Endothelial cell of umbilical vein (primary cell): ENCODE data around the gene PRDM16. TPM values are rescaled to one million over a fixed set of nuclear protein-coding genes. Genes with fewer than 3 reads are reported as not detected.

Source experiments
- BruUV-seq: library from RNA; stranded (reverse); fragments of 400-500 nt; replicated peaks from 2 replicates; lab custom pipeline; 2021; lab: Mats Ljungman, UMichigan
- CTCF ChIA-PET: fragments of 300-600, 350-600 bp; sonication (Branson Sonifier 250); formaldehyde crosslinking; loops from one replicate; lab custom pipeline; 2021; ENCODE audit warnings: antibody characterized with exemption, inconsistent platforms; lab: Charles Lee
- POLR2A ChIA-PET: fragments of 300-600, 350-600 bp; sonication (Branson Sonifier 250); formaldehyde crosslinking; loops from one replicate; lab custom pipeline; 2021; ENCODE audit warnings: antibody characterized with exemption, inconsistent platforms; lab: Charles Lee
- DNase-seq: peaks from one replicate; pipeline ENCODE4 v3.0.0-alpha.2; 2011; ENCODE audit warnings: low read depth, low spot score
- FAIRE-seq: peaks from 2 replicates; lab custom pipeline; 2011; peaks lifted over from hg19 to GRCh38; lab: Jason Lieb, UNC
- H2AFZ ChIP-seq: 2 replicates; pipeline ENCODE4 v1.6.0; 2012; ENCODE audit warnings: low read depth, low read length, control low read depth, inconsistent platforms
- H3K27ac ChIP-seq: 2 replicates; pipeline ENCODE4 v1.5.1; 2011; ENCODE audit warnings: low read depth, mild to moderate bottlenecking, control low read depth, low read length, moderate library complexity; ENCODE audit not compliant: insufficient read depth
- H3K27me3 ChIP-seq, 2 experiments: 2 replicates each; pipeline versions ENCODE4 v1.6.0 to v1.6.1; 2011; ENCODE audit warnings: low read length in 2 of 2, mixed read lengths in 1 of 2; ENCODE audit not compliant: control insufficient read depth in 2 of 2, insufficient read depth in 2 of 2
- H3K36me3 ChIP-seq, 2 experiments: 2 replicates in 1 of 2; 3 replicates in 1 of 2; pipeline ENCODE4 v1.5.1; 2011; ENCODE audit warnings: low read length in 2 of 2, mild to moderate bottlenecking in 1 of 2, moderate library complexity in 1 of 2; ENCODE audit not compliant: control insufficient read depth in 2 of 2, insufficient read depth in 2 of 2; ENCODE audit errors: extremely low read depth in 1 of 2
- H3K4me1 ChIP-seq: 3 replicates; pipeline ENCODE4 v1.5.1; 2011; ENCODE audit warnings: mild to moderate bottlenecking, low read length; ENCODE audit not compliant: control insufficient read depth, insufficient read depth; ENCODE audit errors: extremely low read depth
- H3K4me2 ChIP-seq: 2 replicates; pipeline ENCODE4 v1.6.1; 2011; ENCODE audit warnings: low read length, control low read depth, mixed read lengths; ENCODE audit not compliant: insufficient read depth
- H3K4me3 ChIP-seq, 3 experiments: fragments of 200-600 bp in 1 of 3; sonication (generic), shearing (Covaris generic) in 1 of 3; replicated peaks in 1 of 3; 2 replicates each; pipeline ENCODE4 v1.5.1; 2011 to 2016; ENCODE audit warnings: control low read depth in 3 of 3, low read length in 3 of 3, mild to moderate bottlenecking in 2 of 3, inconsistent platforms in 1 of 3, low read depth in 1 of 3, moderate library complexity in 1 of 3; ENCODE audit not compliant: insufficient read depth in 1 of 3
- H3K79me2 ChIP-seq: 2 replicates; pipeline ENCODE4 v1.6.0; 2012; ENCODE audit warnings: low read length, inconsistent platforms; ENCODE audit not compliant: control insufficient read depth, insufficient read depth
- H3K9ac ChIP-seq: replicated peaks from 2 replicates; pipeline ENCODE3; 2011; ENCODE audit warnings: low read length, control low read depth; ENCODE audit not compliant: insufficient read depth; ENCODE audit errors: extremely low read depth
- H3K9me1 ChIP-seq: replicated peaks from 3 replicates; pipeline ENCODE4 v1.6.0; 2011; ENCODE audit warnings: mild to moderate bottlenecking, low read length; ENCODE audit not compliant: control insufficient read depth, insufficient read depth; ENCODE audit errors: extremely low read depth
- H3K9me3 ChIP-seq: replicated peaks from 2 replicates; pipeline ENCODE4 v1.5.1; 2012; ENCODE audit warnings: low read length, inconsistent platforms; ENCODE audit not compliant: control insufficient read depth, insufficient read depth
- H4K20me1 ChIP-seq: replicated peaks from 2 replicates; pipeline ENCODE3; 2011; ENCODE audit warnings: mild to moderate bottlenecking, low read length; ENCODE audit not compliant: control insufficient read depth, insufficient read depth; ENCODE audit errors: extremely low read depth
- CTCF ChIP-seq, 2 donors: IDR thresholded peaks; 1 replicate in 1 of 2; 2 replicates in 1 of 2; pipeline ENCODE4 v1.5.1; 2011; ENCODE audit warnings: low read length in 2 of 2, mild to moderate bottlenecking in 2 of 2, moderate library complexity in 2 of 2, control low read depth in 1 of 2, inconsistent platforms in 1 of 2, low read depth in 1 of 2; ENCODE audit not compliant: insufficient read depth in 1 of 2; ENCODE audit errors: extremely low read depth in 1 of 2
- EZH2 ChIP-seq: IDR thresholded peaks from 2 replicates; pipeline ENCODE4 v1.6.1; 2012; ENCODE audit warnings: borderline replicate concordance, low read depth, mild to moderate bottlenecking, moderate library complexity, low read length, inconsistent platforms; ENCODE audit not compliant: severe bottlenecking
- FOS ChIP-seq: IDR thresholded peaks from 2 replicates; pipeline ENCODE4 v1.6.1; 2011; ENCODE audit warnings: mild to moderate bottlenecking, low read length, moderate library complexity, borderline replicate concordance; ENCODE audit not compliant: insufficient read depth
- GATA2 ChIP-seq: IDR thresholded peaks from 2 replicates; pipeline ENCODE4 v1.7.0; 2011; ENCODE audit warnings: low read depth, mild to moderate bottlenecking, moderate library complexity, mixed read lengths, low read length; ENCODE audit not compliant: insufficient read length, insufficient read depth
- JUN ChIP-seq: IDR thresholded peaks from 2 replicates; pipeline ENCODE4 v1.6.1; 2011; ENCODE audit warnings: borderline replicate concordance, low read depth; ENCODE audit not compliant: insufficient read length, insufficient read depth
- MAX ChIP-seq: IDR thresholded peaks from 2 replicates; pipeline ENCODE4 v1.6.1; 2011; ENCODE audit not compliant: insufficient read depth, insufficient read length
- MYC ChIP-seq: IDR thresholded peaks from one replicate; pipeline ENCODE4 v1.6.1; 2011; ENCODE audit warnings: mild to moderate bottlenecking, low read depth, low read length
- POLR2A ChIP-seq: IDR thresholded peaks from 2 replicates; pipeline ENCODE4 v1.6.1; 2012; ENCODE audit warnings: low read depth, mild to moderate bottlenecking, control low read depth, low read length
- dilution Hi-C: fragments of 300-500 bp; cut with MboI; formaldehyde crosslinking; loops from one replicate; pipeline ENCODE4 v1.15.0; 2019; ENCODE audit warnings: low sequenced_read_pairs; ENCODE audit not compliant: extremely low pct_ligation_motif_present
- intact Hi-C: fragments of 100-400 bp; cut with micrococcal nuclease; formaldehyde crosslinking; loops from one replicate; pipeline ENCODE4 v1.10.0; 2022
- polyA plus RNA-seq, 4 experiments: library from polyadenylated mRNA; depleted of rRNA in 3 of 4; stranded (reverse) in 3 of 4; unstranded in 1 of 4; fragments of >200 nt; gene quantifications; 2 replicates each; pipeline versions ENCODE4 v1.2.1 to v1.2.3, GENCODE V29; 2011 to 2012; ENCODE audit warnings: missing spikeins in 1 of 4
- total RNA-seq: library from RNA; stranded (reverse); gene quantifications from 2 replicates; pipeline ENCODE4 v1.2.3, GENCODE V29; 2021

The PRDM16 gene
- total and polyA plus RNA-seq, 2 donors (not counting 3 experiments of a cell fraction or from before 2014, with no cell fraction given) = not detected

GRCh38 chr1:3187415-3188149, 118.6 kb downstream of the PRDM16 start:
- ChIA-PET POLR2A (no interaction called here), CTCF (no interaction called here)
- H3K36me3 ChIP-seq = no peaks in the 10 kb centered on the region
- no peaks in the 10 kb centered on the region for H3K4me1 ChIP-seq
- no peak overlapping the region for H3K27ac ChIP-seq
- no peaks in the 10 kb centered on the region for H3K9me1 ChIP-seq
- no peaks in the 10 kb centered on the region for H3K79me2 ChIP-seq
- H2AFZ ChIP-seq = no peak overlapping the region
- no peaks in the 10 kb centered on the region for H4K20me1 ChIP-seq
- dilution Hi-C loops (no loop called here), intact Hi-C loops (no loop called here)
- no peaks in the 10 kb centered on the region for H3K27me3 ChIP-seq
- TF ChIP-seq MYC (no peak), MAX (no peak), FOS (no peak), POLR2A (no peak), JUN (no peak), GATA2 (no peak)
- no TSS peak for BruUV-seq
- H3K4me3 ChIP-seq = no peak overlapping the region
- no peak overlapping the region for H3K9ac ChIP-seq
- H3K4me2 ChIP-seq = no peak overlapping the region
- DNase-seq (no peak), FAIRE-seq (no peak)
- no peaks in the 10 kb centered on the region for H3K9me3 ChIP-seq

- no peaks in the 10 kb centered on the region for H3K79me2 ChIP-seq
- no peak overlapping the region for H3K4me2 ChIP-seq
- H3K4me1 ChIP-seq = no peaks in the 10 kb centered on the region
- H3K9me1 ChIP-seq = no peaks in the 10 kb centered on the region
- no peak overlapping the region for H2AFZ ChIP-seq
- H3K4me3 ChIP-seq = no peak overlapping the region
- no peaks in the 10 kb centered on the region for H3K9me3 ChIP-seq
- no peak overlapping the region for H3K9ac ChIP-seq
- no TSS peak for BruUV-seq
- intact Hi-C loops = no loop called here
- DNase-seq = no peak
- no peaks in the 10 kb centered on the region for H3K27me3 ChIP-seq
- TF ChIP-seq JUN (no peak), EZH2 (no peak), CTCF (IDR thresholded peaks at IDR 0.05; ENCODE audit: extremely low read depth in 1 of 2, insufficient read depth in 1 of 2, low read depth in 1 of 2, low read length in 2 of 2) (no peak), MYC (no peak), POLR2A (no peak)
- H3K27ac ChIP-seq = no peak overlapping the region
- dilution Hi-C loops = no loop called here
- no peak for FAIRE-seq
- ChIA-PET CTCF (no interaction called here), POLR2A (no interaction called here)
- no peaks in the 10 kb centered on the region for H3K36me3 ChIP-seq
- H4K20me1 ChIP-seq = no peaks in the 10 kb centered on the region
Observed at GRCh38 chr1:3188150-3188971, 119.4 kb downstream of the PRDM16 start.
